ENCODE measurements around the gene DDX59.
"Not testable (repeated sequence)": the region's sequence is repeated elsewhere in the genome, so short reads cannot be mapped to it uniquely, and the experiment has no call there.

The DDX59 gene

GRCh38 chr1:200670242-200671118, 773 bp upstream of the DDX59 start:
- DNase-seq (ENCODE audit: low read depth) = no peak

- DNase-seq (ENCODE audit: low read depth) = no peak
These were observed 993 bp downstream of the DDX59 start for GRCh38 chr1:200668514-200669313.

GRCh38 chr1:200666309-200666708, 3.4 kb downstream of the DDX59 start:
- no peak for DNase-seq (ENCODE audit: low read depth)

- no peak for DNase-seq (ENCODE audit: low read depth)
These were observed 3.8 kb downstream of the DDX59 start for GRCh38 chr1:200665861-200666260.

GRCh38 chr1:200660719-200661118, 9.0 kb downstream of the DDX59 start:
- no peak for DNase-seq (ENCODE audit: low read depth)

GRCh38 chr1:200659269-200659668, 10.4 kb downstream of the DDX59 start:
- no peak for DNase-seq (ENCODE audit: low read depth)

GRCh38 chr1:200658037-200658818, 11.5 kb downstream of the DDX59 start:
- no peak for DNase-seq (ENCODE audit: low read depth)

- no peak for DNase-seq (ENCODE audit: low read depth)
These were observed 15.0 kb downstream of the DDX59 start for GRCh38 chr1:200654660-200655059.

DNA sequence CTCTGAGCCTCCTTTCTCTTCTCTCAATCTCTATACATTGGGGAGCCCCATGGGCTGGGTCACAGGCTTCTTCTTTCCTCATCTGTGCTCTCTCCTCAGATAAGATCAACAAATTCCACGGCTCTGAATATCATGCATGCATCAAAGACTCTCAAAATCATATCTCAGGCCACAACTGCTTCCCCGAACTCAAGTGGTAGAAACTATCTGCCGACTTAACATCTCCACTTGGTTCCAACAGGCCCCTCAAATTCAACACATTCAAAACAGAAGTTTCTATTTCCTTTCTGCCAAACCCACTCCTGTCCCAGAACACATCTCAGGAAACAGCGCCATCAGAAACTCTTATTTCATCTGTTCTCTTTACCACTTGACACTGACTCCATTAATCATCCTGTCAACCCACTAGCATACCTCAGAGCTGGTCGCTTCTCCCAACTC, 16.7 kb downstream of the DDX59 start:
- no peak for DNase-seq (ENCODE audit: low read depth)

GRCh38 chr1:200652378-200652777, 17.3 kb downstream of the DDX59 start:
- DNase-seq (ENCODE audit: low read depth) = no peak

- no peak for DNase-seq (ENCODE audit: low read depth)
These were observed 23.2 kb downstream of the DDX59 start for GRCh38 chr1:200646515-200646914.

DNA sequence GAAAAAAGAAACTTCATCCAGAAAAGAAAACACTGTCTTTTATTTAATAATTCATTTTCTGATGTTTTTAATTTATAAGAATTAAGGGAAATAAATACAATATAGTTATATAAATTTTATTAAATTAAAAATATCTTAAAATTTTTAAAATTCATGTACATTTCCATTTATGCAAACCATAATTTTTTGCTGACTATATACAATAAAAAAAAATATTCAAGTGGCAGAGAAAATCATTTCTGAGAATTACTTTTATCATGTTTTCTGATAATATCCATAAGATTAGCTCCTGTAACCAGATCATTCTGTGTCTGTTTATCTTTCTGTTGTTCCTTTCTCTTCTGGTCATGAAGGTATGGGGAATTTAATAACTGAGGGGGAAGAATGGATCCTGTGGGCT, 25.7 kb downstream of the DDX59 start:
- no peak for DNase-seq (ENCODE audit: low read depth)

DNA sequence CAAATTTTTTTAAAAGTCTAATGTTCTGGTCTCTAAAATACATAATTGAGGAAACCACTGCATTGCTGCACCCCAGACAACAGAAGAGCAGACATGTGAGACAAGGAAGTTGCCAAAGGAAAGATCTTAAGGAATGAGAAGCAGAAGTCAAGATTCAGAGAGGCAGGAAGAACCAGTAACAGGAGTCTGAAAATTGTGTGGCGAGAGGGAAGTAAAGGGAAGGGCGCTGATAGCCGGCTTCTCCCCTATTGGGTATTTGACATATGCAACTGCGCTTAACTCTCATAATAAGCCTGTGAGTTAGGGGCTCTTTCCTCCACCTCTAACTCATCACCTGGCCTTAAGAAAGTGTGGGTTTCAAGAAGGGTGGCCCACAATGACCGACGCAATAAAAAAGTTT, 27.2 kb downstream of the DDX59 start:
- no peak for DNase-seq (ENCODE audit: low read depth)

DNA sequence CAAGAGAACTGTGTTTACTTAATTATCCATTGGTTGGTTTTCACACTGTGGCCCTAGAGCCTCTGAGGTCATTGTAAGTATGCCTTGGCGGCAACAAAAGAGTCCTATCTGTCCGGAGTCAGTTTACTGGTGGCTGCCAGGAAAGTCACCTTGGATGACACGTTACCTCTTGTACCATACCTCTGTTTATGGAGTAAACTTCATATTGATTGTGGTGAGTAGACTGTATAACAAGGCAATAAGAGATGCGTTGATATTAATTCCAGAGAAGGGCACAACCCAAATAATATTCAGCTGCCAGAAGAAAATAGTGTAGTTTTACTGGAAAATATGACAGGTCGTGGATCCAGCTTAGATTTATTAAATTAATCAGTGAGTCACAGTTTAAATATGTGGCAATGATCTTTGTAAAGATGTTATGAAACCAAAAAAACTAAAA, 28.7 kb downstream of the DDX59 start:
- no peak for DNase-seq (ENCODE audit: low read depth)

DNA sequence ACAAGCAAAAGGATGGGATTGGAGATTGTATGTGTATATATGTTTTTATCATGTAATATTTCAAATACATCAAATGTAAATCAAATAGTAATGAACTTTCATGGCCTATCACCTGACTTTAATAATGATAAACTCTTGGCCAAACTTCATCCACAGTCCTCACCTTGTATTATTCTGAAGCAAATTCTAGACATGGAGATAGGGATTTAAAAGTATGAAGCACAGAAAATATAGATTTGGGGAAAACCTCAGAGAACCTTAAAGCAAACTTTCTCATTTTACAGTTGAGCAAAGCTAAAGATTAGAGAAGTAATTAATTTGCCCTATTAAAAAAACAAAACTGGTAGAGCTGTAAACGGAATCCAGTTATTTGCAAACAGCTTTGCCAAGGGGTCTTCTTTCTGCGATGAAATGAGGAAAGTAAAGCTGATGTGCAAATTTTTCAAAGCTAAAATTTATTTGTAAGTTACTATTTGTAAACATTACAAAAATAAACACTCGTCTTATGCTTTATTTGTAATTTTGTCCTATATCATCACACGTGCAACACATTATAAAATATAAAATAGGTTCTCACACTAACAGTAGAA, 29.2 kb downstream of the DDX59 start:
- DNase-seq (ENCODE audit: low read depth) = no peak

- DNase-seq (ENCODE audit: low read depth) = no peak
These were observed 31.6 kb downstream of the DDX59 start for GRCh38 chr1:200638073-200638472.

GRCh38 chr1:200636681-200637080, 33.0 kb downstream of the DDX59 start:
- DNase-seq (ENCODE audit: low read depth) = no peak

DNA sequence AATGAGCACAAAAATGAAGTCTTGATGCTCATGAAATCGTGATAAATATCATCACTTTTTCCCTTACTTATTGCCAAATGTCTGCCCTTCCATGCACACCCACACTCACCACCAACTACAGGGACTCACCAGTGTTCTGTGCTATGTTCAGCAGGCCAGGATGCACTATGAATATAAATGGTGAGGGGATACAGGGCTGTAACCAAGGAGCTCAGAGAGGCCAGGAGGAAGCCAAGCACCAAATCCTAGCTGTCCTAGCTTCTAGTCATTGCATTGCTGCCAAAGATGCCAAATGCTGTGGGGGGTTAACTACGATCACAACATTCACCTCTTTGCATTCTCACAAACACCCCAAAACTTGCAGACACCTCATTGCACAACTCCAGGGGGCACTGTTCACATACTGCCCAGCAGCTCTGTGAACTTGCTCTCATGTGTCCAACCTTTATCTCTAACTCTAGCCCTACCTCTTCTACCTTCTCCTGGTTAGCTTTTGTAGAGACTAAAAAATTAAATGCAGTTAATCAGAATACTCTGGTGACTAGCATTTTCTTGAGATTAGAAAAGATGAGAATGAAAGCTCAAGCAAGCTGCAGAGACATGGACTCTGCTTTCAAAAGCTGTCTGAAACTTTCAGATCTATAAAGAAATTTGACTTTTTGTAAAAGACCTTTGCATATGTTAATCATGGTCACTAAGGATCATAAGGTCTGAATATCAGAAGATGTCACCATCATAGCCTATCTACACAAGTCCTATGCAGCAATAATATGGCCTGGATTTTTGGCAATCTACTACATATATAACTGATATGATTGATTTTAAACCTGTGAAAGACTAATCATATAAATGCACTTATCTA, 35.2 kb downstream of the DDX59 start:
- no peak for DNase-seq (ENCODE audit: low read depth)

- DNase-seq (ENCODE audit: low read depth) = no peak
These were observed 38.3 kb downstream of the DDX59 start for GRCh38 chr1:200631375-200631774.

DNA sequence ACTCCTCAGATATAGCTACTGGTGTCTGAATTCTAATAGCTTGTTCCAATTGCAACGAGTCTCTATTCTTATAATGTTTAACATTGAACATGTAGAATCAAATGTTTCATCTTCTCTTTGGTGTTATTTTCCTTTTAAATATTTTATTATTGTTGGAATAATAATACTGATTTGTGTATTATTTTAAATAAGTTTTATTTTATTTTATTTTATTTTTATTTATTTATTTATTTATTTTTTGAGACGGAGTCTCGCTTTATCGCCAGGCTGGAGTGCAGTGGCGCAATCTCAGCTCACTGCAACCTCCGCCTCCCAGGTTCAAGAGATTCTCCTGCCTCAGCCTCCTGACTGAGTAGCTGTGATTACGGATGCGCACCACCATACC, 39.2 kb downstream of the DDX59 start:
- DNase-seq (ENCODE audit: low read depth) = not testable (repeated sequence)
